Esophagus mucosa (tissue), 1 donor: ENCODE measurements around the gene DDX5. TPM values are rescaled to one million over a fixed set of nuclear protein-coding genes. Genes with fewer than 3 reads are reported as not detected.
"Not testable (repeated sequence)": the region's sequence is repeated elsewhere in the genome, so short reads cannot be mapped to it uniquely, and the experiment has no call there.

Experiments
- ATAC-seq: fragments of 200-7000 bp; cut with Tn5 transposase; one replicate; pipeline ENCODE4 v1.9.1; 2020
- total RNA-seq: library from RNA; stranded (reverse); gene quantifications from one replicate; pipeline ENCODE4 v1.2.4, GENCODE V29; 2023
- donor health status: DM: yes; HTN: yes; CAD: no.

The DDX5 gene
- total RNA-seq, 1 donor from 2014 or later: 351 TPM

- peak; percentile 72 for ATAC-seq
These were observed 705 bp upstream of the DDX5 start, which contains the start of gene CEP95 for GRCh38 chr17:64506576-64507412. Gene CEP95, plus strand, starts transcription at chr17:64506977. Its CDS starts 121 bp downstream, at chr17:64507098.

- peak; percentile 60 for ATAC-seq
These were observed 519 bp downstream of the DDX5 start for GRCh38 chr17:64505340-64506200.

GRCh38 chr17:64504769-64505339, 1.2 kb downstream of the DDX5 start:
- ATAC-seq: no peak

GRCh38 chr17:64503821-64504768, 2.0 kb downstream of the DDX5 start:
- no peak for ATAC-seq

GRCh38 chr17:64503341-64503740, 2.7 kb downstream of the DDX5 start:
- ATAC-seq: no peak

GRCh38 chr17:64502809-64503208, 3.3 kb downstream of the DDX5 start:
- no peak for ATAC-seq

GRCh38 chr17:64502021-64502420, 4.1 kb downstream of the DDX5 start:
- no peak for ATAC-seq

GRCh38 chr17:64500862-64501765, 5.0 kb downstream of the DDX5 start:
- ATAC-seq: no peak

- no peak for ATAC-seq
These were observed 5.6 kb downstream of the DDX5 start for GRCh38 chr17:64500487-64500859.

GRCh38 chr17:64499805-64500486, 6.1 kb downstream of the DDX5 start:
- ATAC-seq: peak; percentile 40

GRCh38 chr17:64498308-64499203, 7.5 kb downstream of the DDX5 start:
- ATAC-seq: no peak

GRCh38 chr17:64497565-64498035, 8.5 kb downstream of the DDX5 start:
- ATAC-seq: no peak

GRCh38 chr17:64496786-64497564, 9.1 kb downstream of the DDX5 start, which contains the start of gene POLG2:
Gene POLG2, minus strand, starts transcription at chr17:64497054. Its CDS starts 86 bp downstream, at chr17:64496968.
- peak; percentile 90 for ATAC-seq

GRCh38 chr17:64496348-64496785, 9.7 kb downstream of the DDX5 start:
- ATAC-seq: peak; percentile 25

- not testable (repeated sequence) for ATAC-seq
These were observed 10.8 kb downstream of the DDX5 start for GRCh38 chr17:64495300-64495699.

- no peak for ATAC-seq
These were observed 12.0 kb downstream of the DDX5 start for GRCh38 chr17:64494121-64494520.

- ATAC-seq: no peak
These were observed 13.5 kb downstream of the DDX5 start for GRCh38 chr17:64492481-64493109.
